Esophagus squamous epithelium (tissue), 5 donors: ENCODE measurements around the gene TMEM151A. TPM values are rescaled to one million over a fixed set of nuclear protein-coding genes. Genes with fewer than 3 reads are reported as not detected.

Source experiments
- DNase-seq: peaks from one replicate; lab custom pipeline; 2025; lab: John Stamatoyannopoulos, UW
- H3K27ac ChIP-seq, 4 donors: fragments of 200-600 bp; sonication (generic); one replicate each; pipeline ENCODE4 v1.5.1; 2016 to 2019; ENCODE audit warnings: mild to moderate bottlenecking in 1 of 4
- H3K27me3 ChIP-seq, 4 donors: fragments of 200-600 bp; sonication (generic); 1 replicate in 3 of 4; 2 replicates in 1 of 4; pipeline versions ENCODE4 v1.5.1 to v1.6.0; 2017 to 2021; ENCODE audit warnings: antibody characterized with exemption in 1 of 4
- H3K36me3 ChIP-seq, 3 donors: fragments of 200-600 bp; sonication (generic); one replicate each; pipeline ENCODE4 v1.5.1; 2016 to 2019
- H3K4me1 ChIP-seq, 3 donors: fragments of 200-600 bp; sonication (generic); one replicate each; pipeline ENCODE4 v1.5.1; 2017 to 2019
- H3K4me3 ChIP-seq, 4 donors: fragments of 200-600 bp; sonication (generic); 1 replicate in 3 of 4; 2 replicates in 1 of 4; pipeline ENCODE4 v1.5.1; 2016 to 2019; ENCODE audit warnings: mild to moderate bottlenecking in 2 of 4, moderate library complexity in 1 of 4
- H3K9me3 ChIP-seq, 3 donors: fragments of 200-600 bp; sonication (generic); one replicate each; pipeline ENCODE4 v1.5.1; 2016 to 2019
- CTCF ChIP-seq, 6 experiments: fragments of 450-650 bp in 4 of 6; fragments of 200-600 bp in 2 of 6; sonication (generic) in 2 of 6; IDR thresholded peaks; one replicate each; pipeline ENCODE4 v1.5.1; 2016 to 2019; ENCODE audit warnings: antibody characterized with exemption in 6 of 6, mild to moderate bottlenecking in 4 of 6, moderate library complexity in 4 of 6
- POLR2A ChIP-seq, 4 donors: fragments of 450-650 bp; IDR thresholded peaks; one replicate each; pipeline ENCODE4 v1.6.1; 2017; ENCODE audit warnings: antibody characterized with exemption in 4 of 4, mild to moderate bottlenecking in 4 of 4, moderate library complexity in 3 of 4
- WGBS, 2 donors: methylation state at CpG; one replicate each; pipeline ENCODE4 v1.1.5; 2018; 5-methylcytosine and 5-hydroxymethylcytosine counted together
- intact Hi-C: fragments of 100-400 bp; cut with DNase I; formaldehyde crosslinking; loops from one replicate; pipeline ENCODE4 v1.15.0; 2022
- total RNA-seq, 4 donors: library from RNA; depleted of rRNA; stranded (reverse); fragments of >200 nt; gene quantifications; one replicate each; pipeline ENCODE4 v1.1.0, GENCODE V29; 2016
- donor health status: DM: yes; HTN: yes; CAD: no.

The TMEM151A gene
- total RNA-seq, 4 donors from 2014 or later: not detected

- Histone ChIP-seq H3K27me3 (no peaks in the 10 kb centered on the region), H3K4me3 (no peak overlapping the region), H3K9me3 (no peaks in the 10 kb centered on the region), H3K27ac (no peak overlapping the region), H3K36me3 (peaks cover 0 to 47% (median 3%) of the 10 kb centered on the region in 3 donors), H3K4me1 (peaks cover 13 to 43% (median 18%) of the 10 kb centered on the region in 3 donors)
- no peak for TF ChIP-seq CTCF (IDR thresholded peaks at IDR 0.05)
- no peak for TF ChIP-seq POLR2A (IDR thresholded peaks at IDR 0.05)
- no peak for DNase-seq
- intact Hi-C loops: loop anchor here (10.0 kb wide), 1 partner anchor 60 kb away; no protein-coding TSS in a partner anchor
- 93 to 96% methylated on average over 11 to 14 of the region's 16 CpGs for WGBS, 2 donors
Measured at GRCh38 chr11:66284526-66285078, 7.1 kb upstream of the TMEM151A start.

GRCh38 chr11:66285250-66285947, 6.3 kb upstream of the TMEM151A start:
- TF ChIP-seq POLR2A (IDR thresholded peaks at IDR 0.05) (no peak), CTCF (IDR thresholded peaks at IDR 0.05) (no peak)
- no peak for DNase-seq
- Histone ChIP-seq H3K9me3 (no peaks in the 10 kb centered on the region), H3K27me3 (peaks cover 0 to 2% (median 0%) of the 10 kb centered on the region in 4 donors), H3K4me1 (peaks cover 18 to 51% (median 23%) of the 10 kb centered on the region in 3 donors), H3K27ac (no peak overlapping the region), H3K4me3 (no peak overlapping the region), H3K36me3 (peaks cover 0 to 47% (median 3%) of the 10 kb centered on the region in 3 donors)
- 80 to 89% methylated on average over 5 to 13 of the region's 13 CpGs for WGBS, 2 donors
- intact Hi-C loops: loop anchor here (10.0 kb wide), 1 partner anchor 61 kb away; no protein-coding TSS in a partner anchor

- WGBS, 2 donors: 92% methylated on average over 3 of the region's 5 CpGs; no CpG with 5 or more reads in 1 of the 2 donors
- peaks cover 18 to 58% (median 23%) of the 10 kb centered on the region in 3 donors for H3K4me1 ChIP-seq
- intact Hi-C loops: loop anchor here (10.0 kb wide), 1 partner anchor 62 kb away; no protein-coding TSS in a partner anchor
Measured at GRCh38 chr11:66286699-66287098, 5.0 kb upstream of the TMEM151A start.

GRCh38 chr11:66287211-66287888, 4.3 kb upstream of the TMEM151A start:
- H3K36me3 ChIP-seq: peaks cover 0 to 47% (median 3%) of the 10 kb centered on the region in 3 donors
- H3K4me1 ChIP-seq: peaks cover 23 to 59% (median 29%) of the 10 kb centered on the region in 3 donors
- H3K27ac ChIP-seq: no peak overlapping the region
- 69 to 70% methylated on average over 6 to 8 of the region's 10 CpGs for WGBS, 2 donors
- DNase-seq: no peak
- peaks cover 5 to 21% (median 5%) of the 10 kb centered on the region in 4 donors for H3K27me3 ChIP-seq
- intact Hi-C loops: loop anchor here (10.0 kb wide), 1 partner anchor 63 kb away; no protein-coding TSS in a partner anchor
- H3K4me3 ChIP-seq: peak overlapping the region in 1 of 4 donors; percentile 78
- H3K9me3 ChIP-seq: no peaks in the 10 kb centered on the region
- TF ChIP-seq CTCF (IDR thresholded peaks at IDR 0.05) (no peak), POLR2A (IDR thresholded peaks at IDR 0.05) (no peak)

More at GRCh38 chr11:66286699-66287098, 5.0 kb upstream of the TMEM151A start:
- Histone ChIP-seq H3K27ac (no peak overlapping the region), H3K4me3 (no peak overlapping the region), H3K27me3 (peaks cover 0 to 14% (median 0%) of the 10 kb centered on the region in 4 donors), H3K36me3 (peaks cover 0 to 47% (median 3%) of the 10 kb centered on the region in 3 donors), H3K9me3 (no peaks in the 10 kb centered on the region)
- DNase-seq: no peak
- no peak for TF ChIP-seq CTCF (IDR thresholded peaks at IDR 0.05)
- TF ChIP-seq POLR2A (IDR thresholded peaks at IDR 0.05): no peak
